Measurements from ENCODE around the gene ZSWIM5. TPM values are rescaled to one million over a fixed set of nuclear protein-coding genes. Genes with fewer than 3 reads are reported as not detected.

Gene ZSWIM5
- total and polyA plus RNA-seq, 9 of the 15 experiments (the other 6 are each of a cell fraction or from before 2014, with no cell fraction given): under 0.01 to 0.07 (median 0.03) TPM; not detected in 3

DNA sequence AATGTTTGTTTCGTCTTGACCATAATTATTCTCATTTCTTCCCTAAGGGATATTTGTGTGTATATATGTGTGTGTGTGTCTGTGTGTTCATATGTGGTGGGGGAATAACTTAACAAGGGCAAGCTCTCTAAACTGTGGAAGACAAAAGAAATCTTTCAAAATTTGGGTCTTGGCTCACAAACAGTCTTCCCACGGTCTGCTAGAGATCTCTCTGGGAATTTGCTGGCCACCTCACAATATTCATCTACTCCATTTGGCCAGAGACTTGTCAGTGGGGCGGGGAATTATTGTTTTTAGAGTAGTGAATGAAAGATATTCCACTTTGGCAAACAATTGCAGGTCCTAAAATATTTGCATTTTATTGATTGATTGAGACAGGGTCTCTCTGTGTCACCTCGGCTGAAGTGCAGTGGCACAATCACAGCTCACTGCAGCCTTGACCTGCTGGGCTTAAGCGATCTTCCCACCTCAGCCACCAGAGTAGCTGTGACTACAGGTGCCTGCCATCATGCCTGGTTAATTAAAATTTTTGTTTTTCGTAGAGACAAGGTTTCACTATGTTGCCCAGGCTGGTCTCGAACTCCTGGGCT, 212.0 kb downstream of the ZSWIM5 start (continued):
- TF ChIP-seq RREB1 (CRISPR knock-in tag; IDR thresholded peaks at IDR 0.05) (no peak), SREBF2 (CRISPR knock-in tag; IDR thresholded peaks at IDR 0.05) (no peak), ADNP (tag; IDR thresholded peaks at IDR 0.05) (no peak), OTX1 (CRISPR knock-in tag; IDR thresholded peaks at IDR 0.05) (no peak), ZZZ3 (IDR thresholded peaks at IDR 0.05) (no peak), EWSR1 (IDR thresholded peaks at IDR 0.05; ENCODE audit: borderline replicate concordance, low read depth, partially characterized antibody) (no peak)
- TF ChIP-seq, protein P1, sequence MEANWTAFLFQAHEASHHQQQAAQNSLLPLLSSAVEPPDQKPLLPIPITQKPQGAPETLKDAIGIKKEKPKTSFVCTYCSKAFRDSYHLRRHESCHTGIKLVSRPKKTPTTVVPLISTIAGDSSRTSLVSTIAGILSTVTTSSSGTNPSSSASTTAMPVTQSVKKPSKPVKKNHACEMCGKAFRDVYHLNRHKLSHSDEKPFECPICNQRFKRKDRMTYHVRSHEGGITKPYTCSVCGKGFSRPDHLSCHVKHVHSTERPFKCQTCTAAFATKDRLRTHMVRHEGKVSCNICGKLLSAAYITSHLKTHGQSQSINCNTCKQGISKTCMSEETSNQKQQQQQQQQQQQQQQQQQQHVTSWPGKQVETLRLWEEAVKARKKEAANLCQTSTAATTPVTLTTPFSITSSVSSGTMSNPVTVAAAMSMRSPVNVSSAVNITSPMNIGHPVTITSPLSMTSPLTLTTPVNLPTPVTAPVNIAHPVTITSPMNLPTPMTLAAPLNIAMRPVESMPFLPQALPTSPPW (CRISPR knock-in tag; IDR thresholded peaks at IDR 0.05): no peak
- TF ChIP-seq, protein P2, sequence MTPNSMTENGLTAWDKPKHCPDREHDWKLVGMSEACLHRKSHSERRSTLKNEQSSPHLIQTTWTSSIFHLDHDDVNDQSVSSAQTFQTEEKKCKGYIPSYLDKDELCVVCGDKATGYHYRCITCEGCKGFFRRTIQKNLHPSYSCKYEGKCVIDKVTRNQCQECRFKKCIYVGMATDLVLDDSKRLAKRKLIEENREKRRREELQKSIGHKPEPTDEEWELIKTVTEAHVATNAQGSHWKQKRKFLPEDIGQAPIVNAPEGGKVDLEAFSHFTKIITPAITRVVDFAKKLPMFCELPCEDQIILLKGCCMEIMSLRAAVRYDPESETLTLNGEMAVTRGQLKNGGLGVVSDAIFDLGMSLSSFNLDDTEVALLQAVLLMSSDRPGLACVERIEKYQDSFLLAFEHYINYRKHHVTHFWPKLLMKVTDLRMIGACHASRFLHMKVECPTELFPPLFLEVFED (CRISPR knock-in tag; conservative IDR thresholded peaks at IDR 0.05): no peak
